NB4 (cell line): Measurements from ENCODE around the gene MAGEC3.

ENCODE experiments used
- POLR2A ChIP-seq: IDR thresholded peaks from 2 replicates; pipeline ENCODE4 v1.6.1; 2011; ENCODE audit warnings: mild to moderate bottlenecking; ENCODE audit not compliant: insufficient read length; ENCODE audit errors: extremely low read depth
- TF ChIP-seq, protein P1 (sequence below): IDR thresholded peaks from one replicate; pipeline ENCODE4 v1.5.1; 2012; ENCODE audit warnings: low read depth, low read length

- TF ChIP-seq, protein P1, sequence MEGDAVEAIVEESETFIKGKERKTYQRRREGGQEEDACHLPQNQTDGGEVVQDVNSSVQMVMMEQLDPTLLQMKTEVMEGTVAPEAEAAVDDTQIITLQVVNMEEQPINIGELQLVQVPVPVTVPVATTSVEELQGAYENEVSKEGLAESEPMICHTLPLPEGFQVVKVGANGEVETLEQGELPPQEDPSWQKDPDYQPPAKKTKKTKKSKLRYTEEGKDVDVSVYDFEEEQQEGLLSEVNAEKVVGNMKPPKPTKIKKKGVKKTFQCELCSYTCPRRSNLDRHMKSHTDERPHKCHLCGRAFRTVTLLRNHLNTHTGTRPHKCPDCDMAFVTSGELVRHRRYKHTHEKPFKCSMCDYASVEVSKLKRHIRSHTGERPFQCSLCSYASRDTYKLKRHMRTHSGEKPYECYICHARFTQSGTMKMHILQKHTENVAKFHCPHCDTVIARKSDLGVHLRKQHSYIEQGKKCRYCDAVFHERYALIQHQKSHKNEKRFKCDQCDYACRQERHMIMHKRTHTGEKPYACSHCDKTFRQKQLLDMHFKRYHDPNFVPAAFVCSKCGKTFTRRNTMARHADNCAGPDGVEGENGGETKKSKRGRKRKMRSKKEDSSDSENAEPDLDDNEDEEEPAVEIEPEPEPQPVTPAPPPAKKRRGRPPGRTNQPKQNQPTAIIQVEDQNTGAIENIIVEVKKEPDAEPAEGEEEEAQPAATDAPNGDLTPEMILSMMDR: no peak
- TF ChIP-seq POLR2A: no peak
Observed at GRCh38 chrX:141879616-141880015, 41.5 kb downstream of the MAGEC3 start.
